Stimulated activated CD8-positive, alpha-beta memory T cell treated with anti-CD3 and anti-CD28 coated beads, Interleukin-7, amount 100 ng/mL, for 4 hours (primary cell): ENCODE data around the gene RET.

Experiments
- DNase-seq, 2 donors: peaks; one replicate each; pipeline ENCODE4 v3.0.0-alpha.2; 2020; ENCODE audit warnings: low read depth in 2 of 2

RET gene

GRCh38 chr10:43108951-43109350, 32.1 kb downstream of the RET start:
- DNase-seq: no peak

- no peak for DNase-seq
Observed at GRCh38 chr10:43109671-43110249, 32.9 kb downstream of the RET start.

- DNase-seq: no peak
Observed at GRCh38 chr10:43110338-43111071, 33.6 kb downstream of the RET start.

- no peak for DNase-seq
Observed at GRCh38 chr10:43111101-43111500, 34.2 kb downstream of the RET start.

GRCh38 chr10:43111921-43112607, 35.2 kb downstream of the RET start:
- DNase-seq: no peak

GRCh38 chr10:43112608-43112961, 35.7 kb downstream of the RET start:
- DNase-seq: no peak

- no peak for DNase-seq
Observed at GRCh38 chr10:43113201-43114087, 36.6 kb downstream of the RET start.

GRCh38 chr10:43114088-43114742, 37.3 kb downstream of the RET start:
- no peak for DNase-seq

GRCh38 chr10:43114743-43115611, 38.1 kb downstream of the RET start:
- DNase-seq: no peak

GRCh38 chr10:43115881-43116595, 39.2 kb downstream of the RET start:
- no peak for DNase-seq

- no peak for DNase-seq
Observed at GRCh38 chr10:43116596-43116995, 39.7 kb downstream of the RET start.

- DNase-seq: no peak
Observed at GRCh38 chr10:43117031-43117776, 40.3 kb downstream of the RET start.

GRCh38 chr10:43117777-43118583, 41.1 kb downstream of the RET start:
- DNase-seq: no peak

GRCh38 chr10:43118631-43119415, 42.0 kb downstream of the RET start:
- DNase-seq: no peak

- DNase-seq: no peak
Observed at GRCh38 chr10:43119416-43120115, 42.7 kb downstream of the RET start.

GRCh38 chr10:43120116-43120928, 43.5 kb downstream of the RET start:
- no peak for DNase-seq
